A549 (cell line): ENCODE measurements around the gene ZNF497. TPM values are rescaled to one million over a fixed set of nuclear protein-coding genes. Genes with fewer than 3 reads are reported as not detected.
A peak's percentile ranks its signal among the peaks of the same experiment; 100 is the strongest.

Experiments used
- ATAC-seq, 2 experiments: fragments of 200-7000 bp in 1 of 2; fragments of >200 bp in 1 of 2; cut with Nextera tagmentation in 1 of 2; cut with Tn5 transposase in 1 of 2; 3 replicates each; pipeline versions ENCODE4 v1.8.0 to v1.9.1; 2018 to 2020; ENCODE audit warnings: mild to moderate bottlenecking in 1 of 2, moderate library complexity in 1 of 2
- CTCF ChIA-PET: fragments of 300-600 bp; sonication (Branson Sonifier 250); formaldehyde crosslinking; extraction: SDS; loops from one replicate; lab custom pipeline; 2021; ENCODE audit warnings: antibody characterized with exemption, inconsistent platforms; lab: Yijun Ruan, JAX
- POLR2A ChIA-PET: fragments of 350-600 bp; formaldehyde crosslinking; extraction: SDS; loops from one replicate; lab custom pipeline; 2021; ENCODE audit warnings: antibody characterized with exemption, inconsistent platforms; lab: Yijun Ruan, JAX
- DNase-seq, 2 experiments: peaks; one replicate each; pipeline versions ENCODE4 v3.0.0 to v3.0.0-alpha.2; 2011 to 2016; ENCODE audit warnings: low read depth in 1 of 2, low spot score in 1 of 2
- FAIRE-seq: peaks from 2 replicates; lab custom pipeline; 2011; peaks lifted over from hg19 to GRCh38; lab: Jason Lieb, UNC
- H3K27ac ChIP-seq, 2 experiments: fragments of >200 bp; sonication (Bioruptor Twin); formaldehyde crosslinking; 3 replicates each; pipeline ENCODE4 v1.5.1; 2016 to 2017
- H3K4me1 ChIP-seq: fragments of >200 bp; sonication (Bioruptor Twin); formaldehyde crosslinking; 3 replicates; pipeline ENCODE4 v1.6.1; 2016
- H3K4me2 ChIP-seq: fragments of >200 bp; sonication (Bioruptor Twin); formaldehyde crosslinking; 3 replicates; pipeline ENCODE4 v1.6.1; 2016
- H3K4me3 ChIP-seq: fragments of >200 bp; sonication (Bioruptor Twin); formaldehyde crosslinking; 3 replicates; pipeline ENCODE4 v1.5.1; 2016
- H3K9me3 ChIP-seq: fragments of >200 bp; sonication (Bioruptor Twin); formaldehyde crosslinking; 3 replicates; pipeline ENCODE4 v1.6.1; 2016
- CBX2 ChIP-seq: fragments of 200-600 bp; sonication (generic); IDR thresholded peaks from 2 replicates; pipeline ENCODE4 v1.6.1; 2016; ENCODE audit warnings: low read depth, mild to moderate bottlenecking, borderline replicate concordance
- CBX8 ChIP-seq: fragments of 200-600 bp; sonication (generic); IDR thresholded peaks from 2 replicates; pipeline ENCODE4 v1.6.1; 2016
- CEBPB ChIP-seq, 2 experiments: fragments of >200 bp in 1 of 2; sonication (Bioruptor Twin) in 1 of 2; formaldehyde crosslinking in 1 of 2; IDR thresholded peaks; 2 replicates each; pipeline ENCODE4 v1.6.1; 2012 to 2016
- EHF ChIP-seq: fragments of 250-450 bp; sonication (Bioruptor Pico); IDR thresholded peaks from 2 replicates; pipeline ENCODE4 v1.5.0; 2020; ENCODE audit warnings: mild to moderate bottlenecking
- FOSB ChIP-seq: fragments of 250-450 bp; sonication (Bioruptor Pico); IDR thresholded peaks from 2 replicates; pipeline ENCODE4 v1.5.0; 2020; ENCODE audit warnings: mild to moderate bottlenecking, moderate library complexity
- FOXS1 ChIP-seq: fragments of 250-450 bp; sonication (Bioruptor Pico); IDR thresholded peaks from 2 replicates; pipeline ENCODE4 v1.5.0; 2020; ENCODE audit warnings: mild to moderate bottlenecking, moderate library complexity
- GATA3 ChIP-seq: IDR thresholded peaks from 2 replicates; pipeline ENCODE4 v1.6.1; 2012; ENCODE audit warnings: borderline replicate concordance
- HDAC2 ChIP-seq: fragments of 200-600 bp; sonication (generic); IDR thresholded peaks from 2 replicates; pipeline ENCODE4 v1.6.1; 2016
- HOXA7 ChIP-seq: fragments of 250-450 bp; sonication (Bioruptor Pico); IDR thresholded peaks from 2 replicates; pipeline ENCODE4 v1.5.0; 2020; ENCODE audit warnings: mild to moderate bottlenecking, moderate library complexity
- JUN ChIP-seq, 2 experiments: fragments of >200 bp; sonication (Bioruptor Twin); formaldehyde crosslinking; IDR thresholded peaks; 2 replicates in 1 of 2; 3 replicates in 1 of 2; pipeline ENCODE4 v1.6.1; 2016 to 2017
- MYC ChIP-seq: IDR thresholded peaks from 2 replicates; pipeline ENCODE4 v1.6.1; 2012; ENCODE audit warnings: mild to moderate bottlenecking, inconsistent platforms, low read length, improper control_type of control experiment, borderline replicate concordance
- PHF8 ChIP-seq: fragments of 200-600 bp; sonication (generic); IDR thresholded peaks from 2 replicates; pipeline ENCODE4 v1.6.1; 2016; ENCODE audit warnings: low read depth, mild to moderate bottlenecking, antibody characterized with exemption, moderate library complexity, borderline replicate concordance
- POLR2A ChIP-seq: IDR thresholded peaks from 2 replicates; pipeline ENCODE4 v1.6.1; 2012; ENCODE audit warnings: mild to moderate bottlenecking, low read length
- RNF2 ChIP-seq: fragments of 200-600 bp; sonication (generic); IDR thresholded peaks from 2 replicates; pipeline ENCODE4 v1.6.1; 2016; ENCODE audit warnings: low read depth, mild to moderate bottlenecking, antibody characterized with exemption, moderate library complexity, borderline replicate concordance
- TFCP2L1 ChIP-seq: fragments of 250-450 bp; sonication (Bioruptor Pico); IDR thresholded peaks from 2 replicates; pipeline ENCODE4 v1.5.0; 2021; ENCODE audit warnings: mild to moderate bottlenecking
- ZNF302 ChIP-seq: fragments of 250-450 bp; sonication (Bioruptor Pico); IDR thresholded peaks from 2 replicates; pipeline ENCODE4 v1.9.0; 2021; ENCODE audit warnings: inconsistent platforms, mild to moderate bottlenecking, moderate library complexity
- WGBS: methylation state at CpG from one replicate; pipeline ENCODE4 v1.1.6; 2017; ENCODE audit errors: missing lambda C conversion rate; 5-methylcytosine and 5-hydroxymethylcytosine counted together
- polyA plus RNA-seq, 4 experiments: library from polyadenylated mRNA; depleted of rRNA in 3 of 4; stranded (reverse); fragments of >200 nt; fragmentation: RNase III in 1 of 4; extraction: RNeasy Plus Mini Kit Qiagen cat#74134 plus additional on column Dnase treatment in 1 of 4; gene quantifications; 2 replicates in 3 of 4; 3 replicates in 1 of 4; pipeline ENCODE4 v1.2.3, GENCODE V29; 2011 to 2017
- TF ChIP-seq, protein P1 (sequence below): fragments of >200 bp; sonication (Bioruptor Twin); formaldehyde crosslinking; IDR thresholded peaks from 3 replicates; pipeline ENCODE4 v1.6.1; 2016
- TF ChIP-seq, protein P2 (sequence below): fragments of 150-350 bp; IDR thresholded peaks from 2 replicates; pipeline ENCODE4 v1.6.1; 2014; ENCODE audit warnings: low read depth, mild to moderate bottlenecking, low read length
- TF ChIP-seq, protein P3 (sequence below): fragments of 200-600 bp; sonication (generic); IDR thresholded peaks from 2 replicates; pipeline ENCODE4 v1.6.1; 2016; ENCODE audit warnings: antibody characterized with exemption, mild to moderate bottlenecking, moderate library complexity
- TF ChIP-seq, protein P4 (sequence below): IDR thresholded peaks from 2 replicates; pipeline ENCODE4 v1.6.1; 2012; ENCODE audit warnings: low read depth, borderline replicate concordance
- TF ChIP-seq, protein P5 (sequence below): fragments of 450-650 bp; IDR thresholded peaks from 2 replicates; pipeline ENCODE4 v1.6.1; 2014; ENCODE audit warnings: antibody characterized with exemption
- TF ChIP-seq, protein P6 (sequence below): fragments of >200 bp; sonication (Bioruptor Twin); formaldehyde crosslinking; IDR thresholded peaks from 2 replicates; pipeline ENCODE4 v1.6.1; 2016

ZNF497 gene
- polyA plus RNA-seq, 2 of the 4 experiments (the other 2 are of a cell fraction) = 1.1 to 2.0 TPM

DNA sequence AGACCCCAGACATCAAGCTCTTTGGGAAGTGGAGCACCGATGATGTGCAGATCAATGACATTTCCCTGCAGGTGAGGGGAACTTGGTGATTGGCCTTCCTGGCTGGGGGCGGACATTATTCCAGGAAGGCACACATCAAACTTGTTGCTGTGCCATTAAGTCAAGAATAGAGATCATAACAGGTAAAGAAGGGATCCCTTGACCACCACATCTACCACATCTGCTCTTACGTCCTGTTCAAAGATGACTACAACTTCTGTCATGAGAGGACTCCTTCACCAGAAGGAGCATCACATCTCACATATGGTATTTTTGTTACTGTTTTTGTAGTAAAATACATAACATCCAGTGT, 25.6 kb upstream of the ZNF497 start (continued):
- TF ChIP-seq, protein P1, sequence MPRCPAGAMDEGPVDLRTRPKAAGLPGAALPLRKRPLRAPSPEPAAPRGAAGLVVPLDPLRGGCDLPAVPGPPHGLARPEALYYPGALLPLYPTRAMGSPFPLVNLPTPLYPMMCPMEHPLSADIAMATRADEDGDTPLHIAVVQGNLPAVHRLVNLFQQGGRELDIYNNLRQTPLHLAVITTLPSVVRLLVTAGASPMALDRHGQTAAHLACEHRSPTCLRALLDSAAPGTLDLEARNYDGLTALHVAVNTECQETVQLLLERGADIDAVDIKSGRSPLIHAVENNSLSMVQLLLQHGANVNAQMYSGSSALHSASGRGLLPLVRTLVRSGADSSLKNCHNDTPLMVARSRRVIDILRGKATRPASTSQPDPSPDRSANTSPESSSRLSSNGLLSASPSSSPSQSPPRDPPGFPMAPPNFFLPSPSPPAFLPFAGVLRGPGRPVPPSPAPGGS = no peak
- TF ChIP-seq, protein P2, sequence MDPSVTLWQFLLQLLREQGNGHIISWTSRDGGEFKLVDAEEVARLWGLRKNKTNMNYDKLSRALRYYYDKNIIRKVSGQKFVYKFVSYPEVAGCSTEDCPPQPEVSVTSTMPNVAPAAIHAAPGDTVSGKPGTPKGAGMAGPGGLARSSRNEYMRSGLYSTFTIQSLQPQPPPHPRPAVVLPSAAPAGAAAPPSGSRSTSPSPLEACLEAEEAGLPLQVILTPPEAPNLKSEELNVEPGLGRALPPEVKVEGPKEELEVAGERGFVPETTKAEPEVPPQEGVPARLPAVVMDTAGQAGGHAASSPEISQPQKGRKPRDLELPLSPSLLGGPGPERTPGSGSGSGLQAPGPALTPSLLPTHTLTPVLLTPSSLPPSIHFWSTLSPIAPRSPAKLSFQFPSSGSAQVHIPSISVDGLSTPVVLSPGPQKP = no peak

DNA sequence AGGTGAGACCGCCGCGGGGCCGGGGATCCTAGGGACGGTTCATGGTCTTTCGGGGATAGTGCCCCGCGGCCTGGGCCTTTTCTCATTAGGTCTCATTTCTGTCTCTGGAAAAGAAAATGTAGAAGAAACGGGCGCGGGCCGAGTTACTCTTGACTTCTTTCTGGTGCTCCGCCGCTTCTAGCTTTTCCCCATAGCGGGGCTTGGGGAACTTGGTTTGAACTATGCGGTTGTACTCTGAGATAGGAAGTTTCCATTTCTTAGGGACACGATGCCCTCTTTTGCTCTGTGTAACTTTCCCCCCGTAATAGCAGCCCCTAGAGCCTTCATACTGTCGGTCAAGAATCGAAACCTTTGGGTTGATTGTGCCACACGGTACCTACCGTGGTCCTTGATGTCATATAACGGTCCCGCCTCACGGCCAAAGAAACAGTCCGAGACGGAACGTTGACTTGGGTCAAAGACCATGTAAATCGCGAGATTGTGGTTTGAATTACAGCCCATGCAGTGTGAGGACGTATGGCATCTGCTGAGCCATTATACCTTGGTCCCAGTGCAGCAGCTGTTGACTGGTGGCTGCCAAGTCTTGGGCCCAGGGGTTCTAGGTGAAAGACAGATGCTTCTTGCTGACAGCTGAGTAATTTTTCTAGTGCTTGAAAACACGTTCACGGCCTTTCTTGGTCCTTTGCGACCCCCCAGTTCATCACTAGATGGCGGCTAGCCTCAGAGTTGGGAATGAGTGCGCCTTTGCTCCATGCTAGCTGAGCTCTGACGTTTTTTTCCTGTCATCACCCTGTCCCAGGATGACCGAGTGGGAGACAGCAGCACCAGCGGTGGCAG, 25.0 kb upstream of the ZNF497 start:
- FAIRE-seq (peak; percentile 68), DNase-seq (no peak), ATAC-seq (peak in 1 of 2 experiments; percentile 2; a peak in 3 of 6 replicates)
- Histone ChIP-seq H3K9me3 (no peaks in the 10 kb centered on the region), H3K4me1 (peaks cover 38% of the 10 kb centered on the region), H3K27ac (peak overlapping the region; percentile 99), H3K4me3 (peak overlapping the region; percentile 81), H3K4me2 (peak overlapping the region; percentile 96)
- 3% methylated on average over 39 of the region's 39 CpGs for WGBS
- TF ChIP-seq PHF8 (peak; percentile 96; the same call in 1 of the 2 replicates), FOSB (peak; percentile 24; the same call in 1 of the 2 replicates), HOXA7 (CRISPR knock-in tag) (peak; percentile 83; the same call in 1 of the 2 replicates), HDAC2 (no peak)
- TF ChIP-seq, protein P3, sequence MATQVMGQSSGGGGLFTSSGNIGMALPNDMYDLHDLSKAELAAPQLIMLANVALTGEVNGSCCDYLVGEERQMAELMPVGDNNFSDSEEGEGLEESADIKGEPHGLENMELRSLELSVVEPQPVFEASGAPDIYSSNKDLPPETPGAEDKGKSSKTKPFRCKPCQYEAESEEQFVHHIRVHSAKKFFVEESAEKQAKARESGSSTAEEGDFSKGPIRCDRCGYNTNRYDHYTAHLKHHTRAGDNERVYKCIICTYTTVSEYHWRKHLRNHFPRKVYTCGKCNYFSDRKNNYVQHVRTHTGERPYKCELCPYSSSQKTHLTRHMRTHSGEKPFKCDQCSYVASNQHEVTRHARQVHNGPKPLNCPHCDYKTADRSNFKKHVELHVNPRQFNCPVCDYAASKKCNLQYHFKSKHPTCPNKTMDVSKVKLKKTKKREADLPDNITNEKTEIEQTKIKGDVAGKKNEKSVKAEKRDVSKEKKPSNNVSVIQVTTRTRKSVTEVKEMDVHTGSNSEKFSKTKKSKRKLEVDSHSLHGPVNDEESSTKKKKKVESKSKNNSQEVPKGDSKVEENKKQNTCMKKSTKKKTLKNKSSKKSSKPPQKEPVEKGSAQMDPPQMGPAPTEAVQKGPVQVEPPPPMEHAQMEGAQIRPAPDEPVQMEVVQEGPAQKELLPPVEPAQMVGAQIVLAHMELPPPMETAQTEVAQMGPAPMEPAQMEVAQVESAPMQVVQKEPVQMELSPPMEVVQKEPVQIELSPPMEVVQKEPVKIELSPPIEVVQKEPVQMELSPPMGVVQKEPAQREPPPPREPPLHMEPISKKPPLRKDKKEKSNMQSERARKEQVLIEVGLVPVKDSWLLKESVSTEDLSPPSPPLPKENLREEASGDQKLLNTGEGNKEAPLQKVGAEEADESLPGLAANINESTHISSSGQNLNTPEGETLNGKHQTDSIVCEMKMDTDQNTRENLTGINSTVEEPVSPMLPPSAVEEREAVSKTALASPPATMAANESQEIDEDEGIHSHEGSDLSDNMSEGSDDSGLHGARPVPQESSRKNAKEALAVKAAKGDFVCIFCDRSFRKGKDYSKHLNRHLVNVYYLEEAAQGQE = peak; percentile 39
- CTCF ChIA-PET = interaction anchor here (0.9 to 2.0 kb wide), 3 partner anchors 11 to 132 kb away, joined by 3 to 5 read pairs (median 4); partner anchors contain the start of gene ZBTB45
- POLR2A ChIA-PET = interaction anchor here (1.0 to 2.5 kb wide), 3 partner anchors 21 to 62 kb away, joined by 3 to 10 read pairs (median 7); partner anchors contain the start of genes ZNF497 and ZNF584

DNA sequence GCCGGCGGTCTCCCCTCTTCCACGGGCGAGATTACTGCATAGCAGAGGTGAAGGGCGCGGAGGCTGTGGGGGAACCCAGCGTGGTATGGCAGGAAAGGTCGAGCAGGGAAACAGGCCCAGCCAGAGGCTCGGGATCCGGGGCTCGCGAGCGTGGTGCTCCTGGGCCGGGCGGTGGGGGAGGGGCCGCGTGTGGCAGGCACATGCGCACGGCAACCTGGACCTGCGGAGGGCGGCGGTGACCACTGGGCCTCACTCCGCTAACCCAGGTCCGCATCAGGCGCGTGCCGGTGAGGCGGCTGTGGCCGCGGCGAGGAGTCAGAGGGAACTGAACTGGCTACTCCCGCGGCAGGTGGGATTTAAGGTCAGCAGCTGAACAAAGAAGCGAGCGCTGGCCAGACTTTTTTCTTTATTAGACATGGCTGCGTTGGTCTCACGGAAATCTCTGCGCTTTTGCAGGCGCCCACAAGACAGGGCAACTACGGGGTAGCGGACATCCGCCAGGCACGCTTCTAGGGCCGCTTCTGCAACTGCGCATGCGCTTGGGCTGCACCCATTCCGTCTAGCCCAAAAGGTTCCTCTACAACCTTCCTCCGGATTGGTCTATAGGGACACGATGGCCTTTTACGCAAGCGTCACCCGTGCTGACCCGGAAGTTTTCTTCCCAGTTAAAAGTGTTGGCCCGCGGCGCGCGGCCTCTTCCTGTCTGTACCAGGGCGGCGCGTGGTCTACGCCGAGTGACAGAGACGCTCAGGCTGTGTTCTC, 24.2 kb upstream of the ZNF497 start, which contains the start of gene RPS5:
Gene RPS5, plus strand, starts transcription at position 694 of the 762 bp plus-strand sequence. CDS start 869 bp downstream, outside the sequence.
- CTCF ChIA-PET = interaction anchor here (2.0 kb wide), 1 partner anchor 20 kb away, joined by 5 read pairs; no protein-coding TSS in a partner anchor
- ATAC-seq = peak; percentile 82 to 91
- peak; percentile 95 for FAIRE-seq
- Histone ChIP-seq H3K4me2 (peak within 1 kb of the TSS; percentile 96), H3K4me3 (peak within 1 kb of the TSS; percentile 81), H3K9me3 (no peaks in the 10 kb centered on the region), H3K27ac (peak within 1 kb of the TSS; percentile 99), H3K4me1 (peaks cover 45% of the 10 kb centered on the region)
- peak; percentile 99 to 100 for DNase-seq
- POLR2A ChIA-PET = interaction anchor here (1.2 to 3.8 kb wide), 4 partner anchors 10 to 25 kb away, joined by 3 to 18 read pairs (median 8); partner anchors contain the start of genes ZNF497 and ZNF584
- WGBS = under 1% methylated on average over 63 of the region's 64 CpGs
- TF ChIP-seq TFCP2L1 (CRISPR knock-in tag) (peak; percentile 96), RNF2 (peak; percentile 78; the same call in 1 of the 2 replicates), FOXS1 (CRISPR knock-in tag) (peak; percentile 49; the same call in 1 of the 2 replicates), POLR2A (peak; percentile 85), CBX2 (no peak), ZNF302 (CRISPR knock-in tag) (0 out of 2 replicates have a peak, but pooled peaks have one; percentile 16), JUN (IDR thresholded peaks at IDR 0.05) (peak; percentile 94 to 98), MYC (peak; percentile 92), CEBPB (IDR thresholded peaks at IDR 0.05) (peak; percentile 19 to 74; a peak in 2 of 4 replicates), GATA3 (peak; percentile 41), EHF (CRISPR knock-in tag) (peak; percentile 82), CBX8 (no peak), HDAC2 (no peak)
- TF ChIP-seq, protein P4, sequence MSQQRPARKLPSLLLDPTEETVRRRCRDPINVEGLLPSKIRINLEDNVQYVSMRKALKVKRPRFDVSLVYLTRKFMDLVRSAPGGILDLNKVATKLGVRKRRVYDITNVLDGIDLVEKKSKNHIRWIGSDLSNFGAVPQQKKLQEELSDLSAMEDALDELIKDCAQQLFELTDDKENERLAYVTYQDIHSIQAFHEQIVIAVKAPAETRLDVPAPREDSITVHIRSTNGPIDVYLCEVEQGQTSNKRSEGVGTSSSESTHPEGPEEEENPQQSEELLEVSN = peak; percentile 74
- TF ChIP-seq, protein P5, sequence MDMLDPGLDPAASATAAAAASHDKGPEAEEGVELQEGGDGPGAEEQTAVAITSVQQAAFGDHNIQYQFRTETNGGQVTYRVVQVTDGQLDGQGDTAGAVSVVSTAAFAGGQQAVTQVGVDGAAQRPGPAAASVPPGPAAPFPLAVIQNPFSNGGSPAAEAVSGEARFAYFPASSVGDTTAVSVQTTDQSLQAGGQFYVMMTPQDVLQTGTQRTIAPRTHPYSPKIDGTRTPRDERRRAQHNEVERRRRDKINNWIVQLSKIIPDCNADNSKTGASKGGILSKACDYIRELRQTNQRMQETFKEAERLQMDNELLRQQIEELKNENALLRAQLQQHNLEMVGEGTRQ = peak; percentile 76
- TF ChIP-seq, protein P1 = peak; percentile 99
- TF ChIP-seq, protein P6, sequence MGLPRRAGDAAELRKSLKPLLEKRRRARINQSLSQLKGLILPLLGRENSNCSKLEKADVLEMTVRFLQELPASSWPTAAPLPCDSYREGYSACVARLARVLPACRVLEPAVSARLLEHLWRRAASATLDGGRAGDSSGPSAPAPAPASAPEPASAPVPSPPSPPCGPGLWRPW = no peak
